Upper lobe of left lung (tissue), 6 donors: Measurements from ENCODE around the gene MOB2. TPM values are rescaled to one million over a fixed set of nuclear protein-coding genes. Genes with fewer than 3 reads are reported as not detected.

Source experiments
- ATAC-seq, 2 donors: fragments of 200-7000 bp; cut with Tn5 transposase; one replicate each; pipeline ENCODE4 v1.9.1; 2022; ENCODE audit warnings: mild to moderate bottlenecking in 2 of 2, moderate library complexity in 2 of 2; ENCODE audit not compliant: low FRiP score in 2 of 2
- DNase-seq, 2 donors: peaks; one replicate each; pipeline ENCODE4 v3.0.0-alpha.2; 2019 to 2020
- H3K27ac ChIP-seq, 4 donors: fragments of 200-600 bp; sonication (generic); one replicate each; pipeline ENCODE4 v1.5.1; 2016 to 2019
- H3K27me3 ChIP-seq, 4 donors: fragments of 200-600 bp; sonication (generic); one replicate each; pipeline ENCODE4 v1.5.1; 2017 to 2019
- H3K36me3 ChIP-seq, 4 donors: fragments of 200-600 bp; sonication (generic); one replicate each; pipeline ENCODE4 v1.5.1; 2016 to 2019
- H3K4me1 ChIP-seq, 4 donors: fragments of 200-600 bp; sonication (generic); one replicate each; pipeline ENCODE4 v1.5.1; 2018 to 2019
- H3K4me3 ChIP-seq, 4 donors: fragments of 200-600 bp; sonication (generic); one replicate each; pipeline ENCODE4 v1.5.1; 2017 to 2019; ENCODE audit warnings: mild to moderate bottlenecking in 2 of 4, moderate library complexity in 1 of 4
- H3K9me3 ChIP-seq, 4 donors: fragments of 200-600 bp; sonication (generic); one replicate each; pipeline ENCODE4 v1.5.1; 2018 to 2019
- EP300 ChIP-seq, 4 donors: sonication (generic); formaldehyde crosslinking; IDR thresholded peaks; one replicate each; pipeline ENCODE4 v1.5.1; 2017; ENCODE audit warnings: antibody characterized with exemption in 4 of 4, control low read depth in 2 of 4
- POLR2A ChIP-seq, 4 donors: fragments of 450-650 bp; IDR thresholded peaks; one replicate each; pipeline ENCODE4 v1.5.1; 2016 to 2017; ENCODE audit warnings: antibody characterized with exemption in 4 of 4, mild to moderate bottlenecking in 2 of 4
- POLR2AphosphoS5 ChIP-seq, 2 donors: sonication (generic); formaldehyde crosslinking; IDR thresholded peaks; one replicate each; pipeline ENCODE4 v1.5.1; 2017; ENCODE audit warnings: antibody characterized with exemption in 2 of 2
- WGBS, 2 donors: methylation state at CpG; one replicate each; pipeline ENCODE4 v1.1.5; 2017 to 2018; 5-methylcytosine and 5-hydroxymethylcytosine counted together
- total RNA-seq, 6 donors: library from RNA; depleted of rRNA in 4 of 6; stranded (reverse); fragments of >200 nt in 4 of 6; gene quantifications; one replicate each; pipeline versions ENCODE4 v1.1.0 to v1.2.1, GENCODE V29; 2016 to 2021
- TF ChIP-seq, protein P1 (sequence below), 6 experiments: fragments of 450-650 bp in 4 of 6; fragments of 200-600 bp in 2 of 6; sonication (generic) in 2 of 6; IDR thresholded peaks; one replicate each; pipeline ENCODE4 v1.5.1; 2016 to 2019; ENCODE audit warnings: antibody characterized with exemption in 6 of 6
- donor health status: DM: no; HTN: no; CAD: no; lungs with moderate emphysema.
- donor health status: DM: no; HTN: yes; CAD: no; lungs with severe emphysema.

Gene MOB2
- total RNA-seq, 6 donors from 2014 or later: 34.7 to 72.3 (median 49.5) TPM

DNA sequence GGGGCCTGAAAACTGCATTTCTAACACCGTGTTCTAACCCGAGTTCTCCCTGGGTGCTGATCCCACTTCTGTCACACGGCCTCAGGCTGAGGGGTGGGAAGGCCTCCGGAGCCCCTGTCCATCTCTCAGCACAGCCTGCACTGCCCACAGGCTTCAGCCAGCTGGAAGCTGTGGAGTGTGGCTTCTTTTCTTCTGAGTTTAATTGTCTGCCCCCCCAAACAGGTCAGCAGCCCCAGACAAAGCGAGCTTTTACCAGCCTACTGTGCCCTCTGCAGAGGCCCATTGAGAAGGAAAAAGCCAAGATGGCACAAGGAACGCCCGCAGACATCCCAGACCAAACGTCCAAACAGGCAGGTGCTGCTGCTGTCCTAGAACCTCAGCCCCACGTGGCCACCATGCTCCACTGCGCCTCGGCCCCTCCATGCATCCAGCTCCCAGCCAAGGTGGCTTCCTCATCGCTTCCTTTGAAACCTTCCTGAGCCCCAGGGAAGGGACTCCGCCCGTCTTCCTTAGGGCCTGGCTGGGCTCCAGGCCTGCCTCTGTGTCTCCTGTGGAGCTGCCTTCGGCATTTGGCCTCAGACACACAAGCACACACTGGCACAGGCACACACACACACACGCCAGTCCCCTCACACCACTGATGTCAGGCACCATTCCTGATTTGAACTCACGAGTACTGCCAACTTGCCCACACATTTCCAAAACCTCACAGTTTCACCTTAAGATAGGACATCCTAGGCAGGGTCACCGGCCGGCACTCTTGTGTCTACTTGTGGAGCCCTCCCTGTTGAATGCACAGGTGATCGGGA is 1.7 kb downstream of the MOB2 start:
- DNase-seq (peak in 1 of 2 donors; percentile 52), ATAC-seq (no peak)
- Histone ChIP-seq H3K36me3 (peaks cover 6 to 19% (median 10%) of the 10 kb centered on the region in 4 donors), H3K27ac (peak overlapping the region in 3 of 4 donors; percentile 12 to 69 (median 49)), H3K4me1 (peaks cover 71 to 78% (median 75%) of the 10 kb centered on the region in 4 donors), H3K9me3 (no peaks in the 10 kb centered on the region), H3K4me3 (no peak overlapping the region), H3K27me3 (no peaks in the 10 kb centered on the region)
- 73 to 76% methylated on average over 14 to 17 of the region's 20 CpGs for WGBS, 2 donors
- TF ChIP-seq EP300 (IDR thresholded peaks at IDR 0.05) (no peak), POLR2AphosphoS5 (IDR thresholded peaks at IDR 0.05) (no peak)

DNA sequence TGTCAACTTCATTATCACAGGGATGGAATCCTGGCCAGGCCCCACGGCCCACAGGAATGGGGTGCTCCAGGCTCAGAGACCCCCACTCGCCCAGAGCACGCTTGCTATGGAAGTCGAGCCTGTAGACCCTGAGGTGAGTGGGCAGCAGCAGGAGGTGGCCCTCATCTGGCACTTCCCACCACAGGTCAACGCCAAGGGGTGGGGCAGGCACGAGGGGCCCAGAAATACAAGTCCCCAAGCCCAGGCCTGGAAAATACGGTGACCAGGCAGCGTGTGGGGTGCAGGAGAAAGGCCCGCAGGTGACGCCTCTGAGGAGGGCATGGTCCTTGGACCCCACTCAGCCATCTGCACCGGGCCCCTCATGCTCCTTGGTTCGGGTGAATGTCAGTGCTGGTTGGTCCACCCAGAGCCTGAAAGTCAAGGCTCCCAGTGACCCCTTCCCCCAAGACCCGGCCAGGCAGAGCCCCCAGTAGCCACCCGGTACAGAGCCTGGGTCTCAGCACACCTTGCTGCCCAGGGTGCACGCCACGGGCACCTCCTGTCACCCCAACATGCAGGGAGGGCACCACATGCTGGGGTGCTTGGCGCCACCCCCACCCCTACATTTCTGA is 2.4 kb downstream of the MOB2 start:
- WGBS, 2 donors: 94 to 95% methylated on average over 4 to 17 of the region's 17 CpGs
- H3K4me1 ChIP-seq: peaks cover 71 to 75% (median 73%) of the 10 kb centered on the region in 4 donors
- no peaks in the 10 kb centered on the region for H3K27me3 ChIP-seq
- no peak for ATAC-seq
- peak in 1 of 2 donors; percentile 73 for DNase-seq
- peaks cover 8 to 26% (median 17%) of the 10 kb centered on the region in 4 donors for H3K36me3 ChIP-seq
- TF ChIP-seq, protein P1, sequence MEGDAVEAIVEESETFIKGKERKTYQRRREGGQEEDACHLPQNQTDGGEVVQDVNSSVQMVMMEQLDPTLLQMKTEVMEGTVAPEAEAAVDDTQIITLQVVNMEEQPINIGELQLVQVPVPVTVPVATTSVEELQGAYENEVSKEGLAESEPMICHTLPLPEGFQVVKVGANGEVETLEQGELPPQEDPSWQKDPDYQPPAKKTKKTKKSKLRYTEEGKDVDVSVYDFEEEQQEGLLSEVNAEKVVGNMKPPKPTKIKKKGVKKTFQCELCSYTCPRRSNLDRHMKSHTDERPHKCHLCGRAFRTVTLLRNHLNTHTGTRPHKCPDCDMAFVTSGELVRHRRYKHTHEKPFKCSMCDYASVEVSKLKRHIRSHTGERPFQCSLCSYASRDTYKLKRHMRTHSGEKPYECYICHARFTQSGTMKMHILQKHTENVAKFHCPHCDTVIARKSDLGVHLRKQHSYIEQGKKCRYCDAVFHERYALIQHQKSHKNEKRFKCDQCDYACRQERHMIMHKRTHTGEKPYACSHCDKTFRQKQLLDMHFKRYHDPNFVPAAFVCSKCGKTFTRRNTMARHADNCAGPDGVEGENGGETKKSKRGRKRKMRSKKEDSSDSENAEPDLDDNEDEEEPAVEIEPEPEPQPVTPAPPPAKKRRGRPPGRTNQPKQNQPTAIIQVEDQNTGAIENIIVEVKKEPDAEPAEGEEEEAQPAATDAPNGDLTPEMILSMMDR (IDR thresholded peaks at IDR 0.05): no peak
- TF ChIP-seq POLR2A (IDR thresholded peaks at IDR 0.05): no peak
- TF ChIP-seq POLR2AphosphoS5 (IDR thresholded peaks at IDR 0.05): no peak
- no peak for TF ChIP-seq EP300 (IDR thresholded peaks at IDR 0.05)
- H3K27ac ChIP-seq: peak overlapping the region in 3 of 4 donors; percentile 0 to 69 (median 48)
- no peaks in the 10 kb centered on the region for H3K9me3 ChIP-seq
- no peak overlapping the region for H3K4me3 ChIP-seq

DNA sequence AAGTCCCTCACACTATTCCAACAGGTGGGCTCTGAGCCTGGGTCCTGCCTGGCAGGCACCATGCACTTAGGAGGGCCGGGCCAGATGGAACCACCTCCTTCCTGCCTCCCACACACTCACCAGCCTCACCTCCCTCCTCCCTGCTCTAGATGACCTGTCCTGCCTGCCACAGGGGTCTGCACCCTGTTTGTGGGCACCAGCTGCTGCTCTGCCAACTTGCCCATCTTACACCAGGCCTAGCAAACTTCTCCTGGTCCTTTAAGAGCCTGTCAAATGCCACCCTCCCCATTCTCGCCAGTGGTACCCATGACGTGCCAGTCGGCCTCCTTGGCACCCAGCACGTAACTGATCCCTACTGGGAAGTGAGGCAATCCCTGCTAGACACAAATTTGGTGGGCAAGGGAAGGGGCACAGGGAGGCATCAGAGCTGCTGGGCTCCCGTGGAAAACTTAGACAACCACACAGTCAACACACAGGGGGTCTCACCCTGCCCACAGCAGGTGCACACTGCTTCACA is 3.1 kb downstream of the MOB2 start:
- Histone ChIP-seq H3K27me3 (no peaks in the 10 kb centered on the region), H3K36me3 (peaks cover 8 to 33% (median 23%) of the 10 kb centered on the region in 4 donors), H3K4me1 (peaks cover 66 to 71% (median 67%) of the 10 kb centered on the region in 4 donors), H3K9me3 (no peaks in the 10 kb centered on the region), H3K4me3 (no peak overlapping the region), H3K27ac (peak overlapping the region; percentile 48 to 69 (median 60))
- 53 to 54% methylated on average over 4 to 6 of the region's 6 CpGs for WGBS, 2 donors
- ATAC-seq (no peak), DNase-seq (no peak)
- TF ChIP-seq POLR2A (IDR thresholded peaks at IDR 0.05): no peak
- TF ChIP-seq EP300 (IDR thresholded peaks at IDR 0.05): no peak
- TF ChIP-seq, protein P1 (IDR thresholded peaks at IDR 0.05): no peak
- no peak for TF ChIP-seq POLR2AphosphoS5 (IDR thresholded peaks at IDR 0.05)

DNA sequence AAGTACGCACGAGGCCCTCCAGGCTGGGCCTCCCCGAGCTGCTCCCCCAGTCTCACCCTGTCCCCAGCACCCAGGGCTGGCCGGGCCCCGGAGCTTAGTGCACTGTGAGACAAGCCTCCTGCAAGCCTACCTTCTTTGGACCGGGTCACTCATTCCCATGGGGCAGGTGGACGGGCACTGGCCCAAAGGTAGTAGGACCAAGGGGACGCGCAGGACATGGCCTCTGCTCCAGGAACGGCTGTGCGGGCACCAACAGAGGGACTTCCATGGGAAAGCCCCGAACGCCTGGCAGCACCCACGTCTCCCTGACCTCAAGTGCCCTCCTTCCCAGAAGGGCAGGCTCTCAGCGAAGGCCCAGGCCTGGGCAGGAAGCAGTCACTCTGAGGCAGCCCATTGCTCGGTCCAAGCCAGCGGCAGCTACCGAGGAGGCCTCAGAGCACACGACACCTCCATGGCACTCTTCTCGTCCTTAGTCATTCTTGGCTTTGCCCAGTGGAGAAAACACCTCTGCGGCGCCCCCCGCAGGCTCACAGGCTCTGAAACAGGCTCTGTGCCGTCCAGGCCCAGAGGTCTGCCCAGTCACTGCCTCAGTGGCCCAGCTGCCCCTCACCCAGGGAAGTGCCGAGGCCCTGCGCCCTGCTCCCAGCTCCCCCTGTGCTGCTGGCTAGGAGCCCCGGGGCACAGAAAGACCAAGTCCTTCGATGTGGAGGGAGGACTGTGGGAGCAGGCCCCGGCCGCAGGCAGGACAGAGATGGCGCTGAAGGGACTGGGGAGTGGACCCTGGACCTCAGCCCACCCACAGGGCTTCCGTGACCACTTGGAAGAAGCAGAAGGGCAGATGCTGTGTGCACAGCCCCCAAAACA is 3.8 kb downstream of the MOB2 start:
- no peak for TF ChIP-seq POLR2AphosphoS5 (IDR thresholded peaks at IDR 0.05)
- TF ChIP-seq, protein P1 (IDR thresholded peaks at IDR 0.05): peak in 1 of 6 experiments; percentile 8
- Histone ChIP-seq H3K36me3 (peaks cover 11 to 40% (median 30%) of the 10 kb centered on the region in 4 donors), H3K4me3 (no peak overlapping the region), H3K4me1 (peaks cover 59 to 69% (median 60%) of the 10 kb centered on the region in 4 donors), H3K27me3 (no peaks in the 10 kb centered on the region), H3K9me3 (no peaks in the 10 kb centered on the region), H3K27ac (peak overlapping the region; percentile 58 to 69 (median 63))
- DNase-seq (peak; percentile 79 to 81), ATAC-seq (no peak)
- WGBS, 2 donors: 65 to 67% methylated on average over 20 to 32 of the region's 32 CpGs
